IPS-NIHi11 (cell line): Measurements from ENCODE around the gene TMEM89.

ENCODE experiments used
- DNase-seq: peaks from one replicate; pipeline ENCODE4 v3.0.0; 2012; ENCODE audit warnings: mixed read lengths, low spot score

The TMEM89 gene

GRCh38 chr3:48621461-48621869 lies at the start of gene TMEM89:
TSS of gene TMEM89 (minus strand) at chr3:48621769. CDS start at chr3:48621756, 13 bp downstream.
- no peak for DNase-seq

DNA sequence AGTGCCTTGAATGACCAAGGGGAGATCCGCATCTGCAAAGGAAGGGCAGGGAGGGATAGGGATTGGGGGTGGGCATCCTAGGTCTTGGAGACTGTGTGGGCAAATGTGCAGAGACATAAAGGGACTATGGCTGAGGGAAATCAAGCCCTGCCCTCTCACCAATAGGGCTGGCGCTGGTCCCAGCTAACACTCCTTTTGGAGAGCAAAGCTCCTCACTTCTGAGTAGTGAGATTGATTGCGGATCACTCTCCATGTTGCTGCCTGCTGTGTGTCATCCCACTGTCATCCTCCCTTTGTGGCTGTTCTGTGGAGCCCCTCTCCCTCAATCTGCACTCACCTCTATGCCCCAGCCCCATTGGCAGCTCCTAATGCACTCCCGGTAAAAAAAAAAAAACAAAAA lies 43.4 kb upstream of the TMEM89 start:
- DNase-seq = no peak

GRCh38 chr3:48664313-48664644 lies 42.7 kb upstream of the TMEM89 start:
- no peak for DNase-seq

DNA sequence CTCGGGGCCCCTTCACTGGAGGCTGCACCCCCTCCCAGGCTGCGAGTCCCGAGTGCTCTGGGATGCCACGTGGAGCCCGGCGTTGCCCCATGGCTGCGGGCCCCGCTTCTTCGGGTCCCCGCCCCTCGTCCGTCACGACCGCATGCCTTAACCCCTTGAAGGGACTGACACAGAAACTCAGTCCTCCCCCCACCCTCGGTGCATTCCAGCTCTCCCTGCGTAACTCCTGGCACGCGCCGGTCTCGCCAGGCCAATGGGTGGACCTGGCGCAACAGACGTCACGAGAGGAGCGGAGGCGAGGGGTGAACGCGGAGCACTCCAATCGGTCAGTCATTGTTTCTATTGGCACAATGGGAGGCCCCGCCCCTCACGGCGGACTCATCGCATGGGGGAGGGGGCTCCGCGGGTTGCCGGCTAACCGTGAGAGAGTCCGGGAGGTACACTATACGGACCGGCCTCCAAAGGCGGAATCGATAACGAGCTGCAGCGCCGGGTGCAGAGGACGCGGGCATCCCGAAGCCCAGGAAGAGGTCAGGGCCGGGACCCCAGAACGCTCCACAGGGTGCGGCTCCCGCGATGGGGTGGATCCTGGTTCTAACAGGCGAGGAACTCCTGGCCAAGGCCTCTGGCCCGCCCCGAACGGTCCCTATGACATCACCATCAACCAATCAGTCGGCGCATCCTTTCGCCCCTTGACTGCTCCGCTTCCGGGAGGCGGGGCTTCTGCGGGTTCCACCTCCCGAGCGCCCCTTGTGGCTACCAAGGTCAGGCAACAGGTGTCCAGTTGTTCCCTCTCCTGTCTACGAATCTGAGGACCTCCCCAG lies 42.1 kb upstream of the TMEM89 start:
- peak; percentile 98 for DNase-seq

DNA sequence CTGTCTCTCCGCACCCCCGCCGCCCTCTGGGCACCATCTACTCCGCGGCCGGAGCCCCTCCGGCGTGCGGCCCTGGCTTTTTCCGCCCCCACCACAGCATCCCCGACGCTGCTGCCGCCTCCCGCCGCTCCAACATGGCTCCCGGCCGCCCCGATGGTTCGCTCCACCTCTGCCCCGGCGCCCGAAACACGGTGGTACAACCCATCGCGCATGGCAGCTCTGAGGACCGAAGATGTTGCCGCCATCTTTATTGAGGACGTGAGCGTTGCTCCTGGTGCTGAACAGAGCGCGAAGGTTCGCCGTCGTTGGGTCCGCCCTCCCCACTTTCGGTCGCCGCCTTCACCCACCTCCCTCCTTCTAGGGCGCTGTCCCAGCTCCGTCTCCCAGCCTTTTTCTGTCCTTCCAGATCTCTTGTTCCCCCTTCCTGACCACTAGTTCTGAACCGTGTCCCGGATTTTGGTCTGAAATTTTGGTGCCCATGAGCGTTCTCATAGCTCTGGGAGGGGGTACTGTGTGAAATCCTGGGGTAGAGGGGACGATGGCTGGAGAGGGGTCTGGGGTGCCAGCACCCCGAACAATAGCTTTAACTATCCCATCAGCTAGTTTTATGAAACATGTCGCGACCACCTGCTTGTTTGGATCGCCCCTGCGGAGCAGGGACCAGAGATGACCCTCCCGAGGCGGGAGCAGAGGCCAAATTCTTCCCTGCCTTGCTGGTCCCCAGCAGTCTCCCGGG lies 41.4 kb upstream of the TMEM89 start, which contains the start of gene CELSR3:
Gene CELSR3, minus strand, starts transcription at position 134 of the 736 bp plus-strand sequence. CDS start 252 bp downstream, outside the sequence.
- DNase-seq = peak; percentile 73

- DNase-seq = no peak
These were observed 40.7 kb upstream of the TMEM89 start for GRCh38 chr3:48662145-48662752.

- DNase-seq = peak; percentile 85
These were observed 40.1 kb upstream of the TMEM89 start for GRCh38 chr3:48661501-48662144.

DNA sequence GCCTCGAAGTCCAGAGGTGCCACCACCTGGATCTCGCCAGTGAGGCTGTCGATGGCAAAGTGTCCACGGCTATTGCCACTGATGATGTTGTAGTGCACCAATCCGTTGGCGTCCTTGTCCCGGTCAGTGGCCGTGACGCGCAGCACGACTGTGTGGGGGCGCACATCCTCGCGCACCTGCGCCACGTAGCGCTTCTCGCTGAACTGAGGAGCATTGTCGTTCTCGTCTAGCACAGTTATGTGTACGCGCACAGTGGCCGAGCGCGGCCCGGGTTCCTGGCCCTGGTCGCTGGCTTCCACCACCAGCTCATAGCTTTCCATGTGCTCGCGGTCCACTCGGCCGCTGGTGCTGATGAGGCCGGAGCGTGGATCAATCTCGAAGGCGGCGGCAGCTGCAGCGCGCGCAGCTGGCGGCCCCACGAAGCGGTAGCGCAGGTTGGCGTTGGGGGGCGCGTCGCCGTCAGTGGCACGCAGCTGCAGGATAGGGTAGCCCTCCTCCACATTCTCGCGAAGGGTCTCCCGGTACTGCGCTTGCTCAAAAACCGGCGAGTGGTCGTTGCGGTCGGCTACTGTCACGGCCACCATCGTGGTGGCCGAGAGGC lies 39.3 kb upstream of the TMEM89 start:
- DNase-seq = no peak

DNA sequence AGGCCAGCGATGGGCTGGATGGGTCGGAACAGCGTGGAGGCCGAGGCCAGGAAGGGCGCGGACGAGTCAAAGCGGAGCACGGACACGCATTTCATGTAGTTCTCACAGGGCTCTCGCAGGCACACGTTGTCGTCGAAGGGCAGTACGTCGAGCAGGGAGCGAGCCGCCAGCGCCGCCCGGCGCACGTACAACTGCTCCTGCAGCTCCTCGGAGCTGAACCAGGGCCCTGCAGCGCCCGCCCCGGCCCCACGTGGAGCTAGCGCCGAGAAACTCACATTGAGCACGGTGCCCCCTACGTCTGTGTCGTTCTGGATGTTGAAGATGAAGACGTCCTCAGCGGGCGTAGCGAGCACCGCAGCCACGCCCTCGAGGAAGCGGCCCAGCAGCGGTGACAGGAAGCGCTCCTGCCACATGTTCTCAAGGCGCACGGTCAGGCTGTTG lies 35.3 kb upstream of the TMEM89 start:
- DNase-seq = no peak

GRCh38 chr3:48656061-48656840 lies 34.7 kb upstream of the TMEM89 start:
- DNase-seq = peak; percentile 99

GRCh38 chr3:48655606-48656005 lies 34.0 kb upstream of the TMEM89 start:
- no peak for DNase-seq

DNA sequence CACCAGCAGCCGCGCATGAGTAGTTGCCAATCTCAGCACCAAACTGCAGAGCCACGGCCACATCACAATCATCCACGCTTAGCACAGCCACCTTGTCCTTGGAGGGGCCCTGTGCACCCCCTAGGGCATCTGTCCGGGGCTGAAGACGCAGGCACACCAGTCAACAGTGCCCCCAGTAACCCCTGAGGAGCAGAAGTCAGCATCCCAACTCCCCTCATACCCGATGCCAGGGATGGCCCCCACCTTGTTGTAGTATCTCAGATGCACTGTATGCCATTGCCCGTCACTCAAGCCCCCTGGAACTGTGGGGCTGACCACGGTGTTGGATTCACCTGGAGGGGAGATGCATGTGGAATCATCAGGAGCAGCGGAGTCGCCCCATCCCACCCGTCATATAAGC lies 33.5 kb upstream of the TMEM89 start:
- DNase-seq = no peak

GRCh38 chr3:48652923-48653715 lies 31.6 kb upstream of the TMEM89 start:
- no peak for DNase-seq

DNA sequence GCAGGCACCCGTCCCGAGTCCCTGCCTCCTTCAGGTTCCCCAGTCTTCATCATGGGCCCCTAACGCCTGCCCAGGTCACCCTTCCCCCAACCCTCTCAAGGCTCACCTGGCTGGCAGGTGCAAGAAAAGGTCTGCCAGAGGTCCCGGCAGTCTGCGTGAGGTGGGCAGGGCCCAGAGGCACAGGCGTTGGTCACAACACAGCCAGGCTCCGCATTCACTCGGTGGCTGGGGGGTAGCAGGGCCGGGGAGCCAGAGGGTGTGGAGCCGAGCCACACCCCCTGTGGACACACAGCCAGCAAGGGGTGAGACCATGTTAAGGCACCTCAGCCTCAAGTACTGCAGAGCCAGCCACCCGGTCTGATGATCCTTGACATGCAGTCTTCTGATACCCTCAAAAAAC lies 30.2 kb upstream of the TMEM89 start:
- no peak for DNase-seq

GRCh38 chr3:48650723-48651122 lies 29.2 kb upstream of the TMEM89 start:
- no peak for DNase-seq

DNA sequence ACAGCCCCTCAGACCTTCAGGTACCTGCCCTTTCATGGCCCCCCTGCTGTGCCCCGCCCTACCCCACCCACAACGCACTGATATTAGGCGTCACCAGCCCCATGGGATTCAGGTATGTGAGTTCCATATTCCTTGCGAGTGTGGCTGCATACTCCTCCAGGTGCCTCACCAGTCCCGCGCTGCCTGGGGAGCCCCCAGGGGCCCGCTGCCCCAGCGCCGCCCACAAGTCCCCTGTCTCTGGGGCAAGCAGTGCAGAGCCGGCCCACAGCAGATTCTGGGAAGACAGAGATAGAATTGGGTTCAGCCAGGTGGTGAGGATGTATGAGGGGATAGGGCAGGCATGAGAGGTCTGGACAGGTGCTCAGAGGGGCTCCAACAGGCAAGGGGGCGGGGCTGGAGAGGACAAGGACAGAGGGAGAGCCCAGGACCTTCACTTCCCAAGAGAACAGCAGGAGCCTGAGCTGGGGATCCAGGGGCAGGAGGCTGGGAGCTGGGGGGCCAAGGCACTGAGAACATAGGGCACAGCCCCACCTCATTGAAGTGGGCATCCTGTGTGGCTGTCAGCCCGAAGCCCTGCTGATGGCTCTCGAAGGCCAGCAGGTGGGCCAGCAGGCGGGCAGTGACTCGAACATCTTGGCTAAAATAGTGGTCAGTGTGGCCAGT lies 26.8 kb upstream of the TMEM89 start:
- no peak for DNase-seq

GRCh38 chr3:48647714-48648113 lies 26.1 kb upstream of the TMEM89 start:
- DNase-seq = no peak

DNA sequence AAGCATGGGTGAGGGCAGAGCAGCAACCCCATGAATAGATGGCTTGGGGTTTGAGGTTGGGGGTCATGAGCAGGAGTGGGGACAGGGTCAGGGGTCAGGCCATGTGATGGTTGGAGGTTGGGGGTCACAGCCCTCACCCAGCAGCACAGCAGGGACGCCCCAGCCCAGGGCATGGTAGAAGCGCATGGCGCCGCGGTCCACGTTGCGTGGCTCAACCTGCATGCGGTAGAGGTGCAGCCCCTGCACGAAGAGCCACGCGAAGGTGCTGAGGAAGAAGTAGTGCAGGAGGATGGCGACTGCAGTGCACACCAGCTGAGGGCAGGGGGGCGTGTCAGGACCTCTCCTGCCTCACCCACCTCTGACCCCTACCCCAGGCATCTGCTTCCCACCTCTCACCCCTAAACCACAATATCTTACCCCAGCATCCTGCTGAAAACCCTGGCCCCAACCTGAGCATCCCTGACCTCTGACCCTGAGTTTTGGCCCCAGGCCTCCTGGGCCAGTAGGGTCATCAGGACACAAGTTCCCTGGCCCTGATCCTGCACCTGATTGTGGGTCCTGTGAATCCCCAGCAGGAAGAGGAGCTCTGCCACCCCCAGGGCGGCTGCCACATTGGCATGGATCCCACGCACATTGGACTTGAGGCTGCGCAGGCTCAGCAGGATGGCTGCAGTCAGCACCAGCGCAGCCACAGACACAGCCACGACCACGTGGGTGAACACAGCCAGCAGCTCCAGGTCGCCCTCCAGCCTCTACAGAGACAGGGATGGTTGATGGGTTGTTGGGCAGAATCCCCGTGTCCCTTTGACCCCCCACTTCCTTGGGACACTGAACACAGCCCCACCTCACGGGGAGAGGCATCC lies 23.6 kb upstream of the TMEM89 start:
- DNase-seq = no peak

DNA sequence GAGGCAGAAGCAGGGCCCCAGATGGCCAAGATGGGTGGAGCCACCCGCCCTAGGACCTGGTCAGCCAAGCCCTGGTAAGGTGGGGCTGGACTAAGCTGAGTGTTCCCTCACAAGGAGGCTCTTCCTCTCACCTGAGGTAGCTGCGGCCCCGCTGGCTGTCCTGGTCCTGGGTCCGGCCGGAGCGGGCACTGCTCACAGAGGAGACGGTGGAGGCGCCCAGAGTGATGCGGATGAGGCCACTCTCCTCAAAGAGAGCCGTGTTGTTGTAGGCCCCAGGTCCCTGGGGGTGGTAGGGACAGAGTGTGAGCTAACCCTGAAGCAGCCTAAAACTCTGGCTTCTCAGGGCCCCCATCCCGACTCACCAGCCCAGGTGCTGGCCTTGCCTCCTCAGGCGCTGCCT lies 21.0 kb upstream of the TMEM89 start:
- DNase-seq = no peak
